Measurements from ENCODE around the gene TRIM3.

GRCh38 chr11:6402561-6402981, 71.2 kb downstream of the TRIM3 start:
- no peak for TF ChIP-seq GATA2 (IDR thresholded peaks at IDR 0.05; ENCODE audit: low read depth, low read length)
- no peak for TF ChIP-seq GATA3 (IDR thresholded peaks at IDR 0.05; ENCODE audit: low read depth, low read length)
